ENCODE data around the gene CHCHD5.

GRCh38 chr2:112615051-112615450 lies 30.6 kb downstream of the CHCHD5 start:
- TF ChIP-seq CTCF (IDR thresholded peaks at IDR 0.05) (no peak), EP300 (IDR thresholded peaks at IDR 0.05) (no peak), POLR2A (IDR thresholded peaks at IDR 0.05) (no peak)

Data from tibial nerve (tissue), 4 donors.